K562 (cell line): Measurements from ENCODE around the gene ZC3H11A. TPM values are rescaled to one million over a fixed set of nuclear protein-coding genes. Genes with fewer than 3 reads are reported as not detected.

ENCODE experiments used
- CC2D1A ChIP-seq: fragments of 450-650 bp; IDR thresholded peaks from 2 replicates; pipeline ENCODE4 v1.6.1; 2017; ENCODE audit warnings: mild to moderate bottlenecking
- CREB1 ChIP-seq, 2 experiments: sonication (generic) in 1 of 2; formaldehyde crosslinking in 1 of 2; IDR thresholded peaks; 2 replicates each; pipeline versions ENCODE4 v1.6.1 to v1.8.0; 2012 to 2022; ENCODE audit warnings: inconsistent platforms in 1 of 2, mild to moderate bottlenecking in 1 of 2, missing genetic modification reagents in 1 of 2, moderate library complexity in 1 of 2
- GTF3C2 ChIP-seq: IDR thresholded peaks from 3 replicates; pipeline ENCODE4 v1.6.1; 2011; ENCODE audit warnings: borderline replicate concordance, mild to moderate bottlenecking, moderate library complexity; ENCODE audit not compliant: insufficient read length; ENCODE audit errors: extremely low read depth
- HDAC8 ChIP-seq: fragments of 450-650 bp; IDR thresholded peaks from 2 replicates; pipeline ENCODE4 v1.6.1; 2016; ENCODE audit warnings: mild to moderate bottlenecking, missing genetic modification characterization, moderate library complexity, missing compliant biosample characterization
- NUFIP1 ChIP-seq: fragments of 450-650 bp; IDR thresholded peaks from 2 replicates; pipeline ENCODE4 v1.6.1; 2018; ENCODE audit not compliant: partially characterized antibody
- PHF21A ChIP-seq: fragments of 450-650 bp; IDR thresholded peaks from 2 replicates; pipeline ENCODE4 v1.6.1; 2017; ENCODE audit warnings: low read depth, borderline replicate concordance
- PHTF2 ChIP-seq: fragments of 250-450 bp; sonication (Bioruptor Pico); IDR thresholded peaks from 2 replicates; pipeline ENCODE4 v1.5.0; 2021; ENCODE audit warnings: mild to moderate bottlenecking
- PPARD ChIP-seq: fragments of 250-450 bp; sonication (Bioruptor Pico); IDR thresholded peaks from 2 replicates; pipeline ENCODE4 v1.8.0; 2022; ENCODE audit warnings: inconsistent platforms, mild to moderate bottlenecking, moderate library complexity
- PTBP1 ChIP-seq: fragments of 200-400 bp; formaldehyde crosslinking; IDR thresholded peaks from 2 replicates; pipeline ENCODE4 v1.6.1; 2017; ENCODE audit warnings: low read depth, low read length
- SP2 ChIP-seq: IDR thresholded peaks from 2 replicates; pipeline ENCODE4 v1.6.1; 2011; ENCODE audit warnings: mild to moderate bottlenecking, low read depth, low read length, moderate library complexity; ENCODE audit not compliant: poor library complexity, severe bottlenecking; ENCODE audit errors: extremely low read depth
- polyA plus RNA-seq, 8 experiments: library from polyadenylated mRNA; depleted of rRNA in 4 of 8; stranded (reverse) in 5 of 8; unstranded in 3 of 8; fragments of >200 nt; fragmentation: Nextera tagmentation in 2 of 8; fragmentation: Illumina TruSeq in 1 of 8; extraction: Ambion mirVana in 2 of 8; extraction: Trizol in 1 of 8; gene quantifications; 2 replicates each; pipeline versions ENCODE4 v1.2.1 to v1.2.3, GENCODE V29; 2011 to 2014; ENCODE audit warnings: inconsistent platforms in 1 of 8, missing spikeins in 1 of 8
- total RNA-seq, 7 experiments: library from RNA; depleted of rRNA in 6 of 7; stranded (reverse); fragments of >200 nt in 6 of 7; fragmentation: Illumina TruSeq in 2 of 7; extraction: Trizol in 2 of 7; gene quantifications; 2 replicates each; pipeline versions ENCODE4 v1.2.1 to v1.2.3, GENCODE V29; 2011 to 2021; ENCODE audit warnings: low replicate concordance in 1 of 7
- TF ChIP-seq, protein P1 (sequence below): sonication (generic); formaldehyde crosslinking; IDR thresholded peaks from 2 replicates; pipeline ENCODE4 v1.8.1; 2023; ENCODE audit warnings: mild to moderate bottlenecking, missing genetic modification reagents, moderate library complexity
- TF ChIP-seq, protein P2 (sequence below): fragments of 450-650 bp; IDR thresholded peaks from 2 replicates; pipeline ENCODE4 v1.6.1; 2017; ENCODE audit warnings: antibody characterized with exemption
- TF ChIP-seq, protein P3 (sequence below): fragments of 250-450 bp; sonication (Bioruptor Pico); IDR thresholded peaks from 2 replicates; pipeline ENCODE4 v1.8.0; 2021; ENCODE audit warnings: moderate library complexity, mild to moderate bottlenecking, inconsistent platforms

The ZC3H11A gene
- total and polyA plus RNA-seq, 9 of the 15 experiments (the other 6 are each of a cell fraction or from before 2014, with no cell fraction given), result 34.2 to 137 (median 102) TPM

DNA sequence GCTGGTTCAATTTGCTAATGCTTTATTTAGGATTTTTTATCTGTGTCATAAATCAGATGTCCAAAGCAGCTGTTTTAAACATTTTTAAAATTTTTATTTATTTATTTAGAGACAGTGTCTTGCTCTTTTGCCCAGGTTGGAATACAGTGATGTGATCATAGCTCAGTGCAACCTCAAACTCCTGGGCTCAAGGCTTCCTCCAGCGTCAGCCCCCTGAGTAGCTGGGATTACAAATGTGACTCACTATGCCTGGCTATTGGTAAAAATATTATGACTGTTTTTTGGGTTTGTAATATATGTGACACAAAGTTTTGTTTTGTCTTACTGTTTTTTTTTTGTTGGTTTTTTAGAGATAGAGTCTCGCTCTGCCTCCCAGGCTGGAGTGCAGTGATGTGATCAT is 11.8 kb downstream of the ZC3H11A start (continued):
- TF ChIP-seq, protein P1, sequence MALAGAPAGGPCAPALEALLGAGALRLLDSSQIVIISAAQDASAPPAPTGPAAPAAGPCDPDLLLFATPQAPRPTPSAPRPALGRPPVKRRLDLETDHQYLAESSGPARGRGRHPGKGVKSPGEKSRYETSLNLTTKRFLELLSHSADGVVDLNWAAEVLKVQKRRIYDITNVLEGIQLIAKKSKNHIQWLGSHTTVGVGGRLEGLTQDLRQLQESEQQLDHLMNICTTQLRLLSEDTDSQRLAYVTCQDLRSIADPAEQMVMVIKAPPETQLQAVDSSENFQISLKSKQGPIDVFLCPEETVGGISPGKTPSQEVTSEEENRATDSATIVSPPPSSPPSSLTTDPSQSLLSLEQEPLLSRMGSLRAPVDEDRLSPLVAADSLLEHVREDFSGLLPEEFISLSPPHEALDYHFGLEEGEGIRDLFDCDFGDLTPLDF (CRISPR knock-in tag), result no peak
- TF ChIP-seq CREB1 (IDR thresholded peaks at IDR 0.05), result no peak
- no peak for TF ChIP-seq CREB1 (CRISPR knock-in tag; IDR thresholded peaks at IDR 0.05)
- no peak for TF ChIP-seq NUFIP1
- TF ChIP-seq, protein P2, sequence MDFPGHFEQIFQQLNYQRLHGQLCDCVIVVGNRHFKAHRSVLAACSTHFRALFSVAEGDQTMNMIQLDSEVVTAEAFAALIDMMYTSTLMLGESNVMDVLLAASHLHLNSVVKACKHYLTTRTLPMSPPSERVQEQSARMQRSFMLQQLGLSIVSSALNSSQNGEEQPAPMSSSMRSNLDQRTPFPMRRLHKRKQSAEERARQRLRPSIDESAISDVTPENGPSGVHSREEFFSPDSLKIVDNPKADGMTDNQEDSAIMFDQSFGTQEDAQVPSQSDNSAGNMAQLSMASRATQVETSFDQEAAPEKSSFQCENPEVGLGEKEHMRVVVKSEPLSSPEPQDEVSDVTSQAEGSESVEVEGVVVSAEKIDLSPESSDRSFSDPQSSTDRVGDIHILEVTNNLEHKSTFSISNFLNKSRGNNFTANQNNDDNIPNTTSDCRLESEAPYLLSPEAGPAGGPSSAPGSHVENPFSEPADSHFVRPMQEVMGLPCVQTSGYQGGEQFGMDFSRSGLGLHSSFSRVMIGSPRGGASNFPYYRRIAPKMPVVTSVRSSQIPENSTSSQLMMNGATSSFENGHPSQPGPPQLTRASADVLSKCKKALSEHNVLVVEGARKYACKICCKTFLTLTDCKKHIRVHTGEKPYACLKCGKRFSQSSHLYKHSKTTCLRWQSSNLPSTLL, result no peak
- TF ChIP-seq, protein P3, sequence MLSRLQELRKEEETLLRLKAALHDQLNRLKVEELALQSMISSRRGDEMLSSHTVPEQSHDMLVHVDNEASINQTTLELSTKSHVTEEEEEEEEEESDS (CRISPR knock-in tag), result no peak
- TF ChIP-seq GTF3C2, result no peak
- no peak for TF ChIP-seq PTBP1
- no peak for TF ChIP-seq PPARD (CRISPR knock-in tag)
- no peak for TF ChIP-seq CC2D1A
- TF ChIP-seq PHF21A, result no peak
- no peak for TF ChIP-seq PHTF2 (CRISPR knock-in tag)
- no peak for TF ChIP-seq SP2
- no peak for TF ChIP-seq HDAC8
- TF ChIP-seq, all 486 proteins: peak for 0
